H1 (cell line): ENCODE results near the gene C2CD4C. TPM values are rescaled to one million over a fixed set of nuclear protein-coding genes. Genes with fewer than 3 reads are reported as not detected.

Experiments
- BCL11A ChIP-seq, 2 experiments: IDR thresholded peaks; one replicate each; pipeline ENCODE4 v1.6.1; 2011; ENCODE audit warnings: low read depth in 2 of 2, low read length in 2 of 2, mild to moderate bottlenecking in 2 of 2
- CTBP2 ChIP-seq: IDR thresholded peaks from 2 replicates; pipeline ENCODE4 v1.7.0; 2011; ENCODE audit warnings: borderline replicate concordance, mild to moderate bottlenecking, moderate library complexity, mixed read lengths, low read length; ENCODE audit not compliant: insufficient read depth, insufficient read length
- SP4 ChIP-seq: IDR thresholded peaks from 2 replicates; pipeline ENCODE4 v1.6.1; 2012; ENCODE audit warnings: low read length, inconsistent platforms
- polyA plus RNA-seq, 7 experiments: library from polyadenylated mRNA; depleted of rRNA in 3 of 7; stranded (reverse) in 5 of 7; unstranded in 2 of 7; fragments of >200 nt in 5 of 7; fragments of 200-250 nt in 2 of 7; gene quantifications; 1 replicate in 5 of 7; 2 replicates in 1 of 7; 4 replicates in 1 of 7; pipeline versions ENCODE4 v1.2.1 to v1.2.3, GENCODE V29; 2011 to 2013; ENCODE audit warnings: missing spikeins in 2 of 7, mixed read lengths in 2 of 7
- total RNA-seq: library from RNA; stranded (reverse); fragmentation: NEBNext Ultra II Directional; extraction: Animal tissue kit (Norgen Biotek cat#: 25700); gene quantifications from 2 replicates; pipeline ENCODE4 v1.2.1, GENCODE V29; 2021
- TF ChIP-seq, protein P1 (sequence below): IDR thresholded peaks from 2 replicates; pipeline ENCODE4 v1.6.1; 2011; ENCODE audit warnings: low read length, improper control_type of control experiment

The C2CD4C gene
- total and polyA plus RNA-seq, 2 of the 8 experiments (the other 6 are each of a cell fraction or from before 2014, with no cell fraction given), result 3.8 to 6.3 TPM

DNA sequence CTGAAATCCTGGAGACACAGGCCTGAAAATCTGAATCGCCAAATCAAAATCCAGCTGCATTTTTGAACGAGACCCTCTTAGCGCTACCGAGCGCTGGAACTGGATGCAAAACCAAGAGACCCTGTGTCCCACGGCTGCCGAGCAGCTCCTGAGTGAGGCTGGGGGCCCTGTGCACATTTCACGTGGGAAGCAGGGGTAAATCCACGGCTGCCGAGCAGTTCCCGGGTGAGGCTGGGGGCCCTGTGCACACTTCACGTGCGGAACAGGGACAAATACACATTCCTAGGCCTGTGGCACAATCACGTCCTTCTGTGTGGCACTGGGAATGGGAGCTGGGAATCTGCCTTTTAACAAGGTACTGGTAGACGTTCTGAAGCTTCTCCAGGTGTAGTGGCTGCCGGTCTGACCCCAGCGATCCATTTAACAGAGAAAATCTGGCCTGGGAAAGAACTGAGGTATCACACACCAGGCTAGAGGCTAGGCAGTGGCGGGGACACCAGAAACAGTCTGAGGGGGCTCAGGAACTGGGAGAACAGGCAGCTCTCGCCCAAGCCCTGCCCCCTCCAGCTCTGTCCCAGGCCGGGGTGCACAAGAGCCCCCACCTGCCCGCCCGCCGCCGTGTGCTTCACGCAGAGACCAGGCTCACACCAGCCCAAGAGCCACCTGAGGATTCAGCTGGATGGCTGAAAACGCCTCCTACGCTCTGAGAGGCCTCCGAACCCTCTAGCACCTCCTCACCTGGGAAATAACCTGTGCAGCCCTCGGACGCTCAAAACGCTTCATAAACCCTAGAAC is 11.0 kb upstream of the C2CD4C start (continued):
- TF ChIP-seq, protein P1, sequence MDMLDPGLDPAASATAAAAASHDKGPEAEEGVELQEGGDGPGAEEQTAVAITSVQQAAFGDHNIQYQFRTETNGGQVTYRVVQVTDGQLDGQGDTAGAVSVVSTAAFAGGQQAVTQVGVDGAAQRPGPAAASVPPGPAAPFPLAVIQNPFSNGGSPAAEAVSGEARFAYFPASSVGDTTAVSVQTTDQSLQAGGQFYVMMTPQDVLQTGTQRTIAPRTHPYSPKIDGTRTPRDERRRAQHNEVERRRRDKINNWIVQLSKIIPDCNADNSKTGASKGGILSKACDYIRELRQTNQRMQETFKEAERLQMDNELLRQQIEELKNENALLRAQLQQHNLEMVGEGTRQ, result no peak
- TF ChIP-seq CTBP2, result no peak
- no peak for TF ChIP-seq BCL11A (IDR thresholded peaks at IDR 0.05; ENCODE audit: low read depth in 2 of 2, low read length in 2 of 2)
- no peak for TF ChIP-seq SP4
